ENCODE data around the gene PLA2G3. TPM values are rescaled to one million over a fixed set of nuclear protein-coding genes. Genes with fewer than 3 reads are reported as not detected.

PLA2G3 gene
- total and polyA plus RNA-seq, 2 of the 13 experiments (the other 11 are each of a cell fraction or from before 2014, with no cell fraction given): 0.12 to 0.42 TPM

DNA sequence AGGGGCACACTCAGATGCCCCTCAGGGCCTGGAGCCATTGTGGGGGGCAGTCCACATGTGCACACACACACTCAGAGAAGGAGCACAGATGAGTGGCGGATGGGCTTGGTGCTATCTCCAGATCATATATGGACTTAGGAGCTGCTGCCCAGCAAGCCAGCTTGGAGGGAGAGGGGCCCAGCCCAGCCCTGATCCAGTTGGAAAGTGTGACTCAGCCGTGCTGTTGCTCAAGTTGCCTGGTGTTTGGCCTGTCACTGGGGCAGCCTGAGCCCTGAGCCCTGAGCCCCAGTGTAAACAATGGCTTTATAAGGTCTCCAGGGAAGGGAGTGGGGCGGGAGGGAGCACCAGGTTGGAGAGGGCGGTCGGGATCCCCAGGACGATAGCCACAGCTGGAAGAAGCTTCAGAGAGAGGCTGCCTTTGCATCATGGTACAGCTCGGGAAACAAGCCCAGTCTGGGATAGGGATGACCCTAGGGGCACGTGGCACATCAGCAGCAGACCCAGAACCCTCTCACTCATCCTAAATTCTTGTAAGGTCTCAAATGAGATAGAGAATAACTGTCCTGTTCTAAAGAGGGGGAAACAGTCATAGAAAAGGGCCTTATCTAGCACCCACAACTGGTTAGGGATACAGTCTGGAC, 37.7 kb downstream of the PLA2G3 start (continued):
- TF ChIP-seq GABPA (IDR thresholded peaks at IDR 0.05; ENCODE audit: low read depth, low read length) (no peak), GABPA (CRISPR knock-in tag; IDR thresholded peaks at IDR 0.05; ENCODE audit: low read depth) (no peak), ZEB1 (IDR thresholded peaks at IDR 0.05; ENCODE audit: insufficient replicate concordance, low read depth) (no peak), TBX2 (CRISPR knock-in tag; IDR thresholded peaks at IDR 0.05; ENCODE audit: borderline replicate concordance) (peak; percentile 60; the same call in 1 of the 2 replicates), FLYWCH1 (CRISPR knock-in tag; IDR thresholded peaks at IDR 0.05) (no peak), ZNF20 (CRISPR knock-in tag; IDR thresholded peaks at IDR 0.05) (no peak), ADNP (CRISPR knock-in tag; IDR thresholded peaks at IDR 0.05) (no peak), HMG20B (CRISPR knock-in tag; conservative IDR thresholded peaks at IDR 0.05) (no peak), ZNF230 (CRISPR knock-in tag; IDR thresholded peaks at IDR 0.05) (no peak), CBX5 (CRISPR knock-in tag; IDR thresholded peaks at IDR 0.05; ENCODE audit: borderline replicate concordance) (peak; percentile 46; the same call in 1 of the 2 replicates), REXO4 (CRISPR knock-in tag; IDR thresholded peaks at IDR 0.05; ENCODE audit: borderline replicate concordance) (no peak), BRD4 (CRISPR knock-in tag; IDR thresholded peaks at IDR 0.05) (no peak), EP300 (IDR thresholded peaks at IDR 0.05; ENCODE audit: low read depth in 2 of 2, low read length in 2 of 2) (peak; percentile 55 to 83; a peak in 3 of 4 replicates), EP300 (CRISPR knock-in tag; IDR thresholded peaks at IDR 0.05; ENCODE audit: borderline replicate concordance) (no peak; the same call in 1 of the 2 replicates), AKAP8 (CRISPR knock-in tag; IDR thresholded peaks at IDR 0.05) (no peak), PITX1 (CRISPR knock-in tag; IDR thresholded peaks at IDR 0.05) (peak; percentile 62; the same call in 1 of the 2 replicates), ZFYVE20 (CRISPR knock-in tag; IDR thresholded peaks at IDR 0.05; ENCODE audit: borderline replicate concordance, low read depth) (no peak)
- TF ChIP-seq, protein P1, sequence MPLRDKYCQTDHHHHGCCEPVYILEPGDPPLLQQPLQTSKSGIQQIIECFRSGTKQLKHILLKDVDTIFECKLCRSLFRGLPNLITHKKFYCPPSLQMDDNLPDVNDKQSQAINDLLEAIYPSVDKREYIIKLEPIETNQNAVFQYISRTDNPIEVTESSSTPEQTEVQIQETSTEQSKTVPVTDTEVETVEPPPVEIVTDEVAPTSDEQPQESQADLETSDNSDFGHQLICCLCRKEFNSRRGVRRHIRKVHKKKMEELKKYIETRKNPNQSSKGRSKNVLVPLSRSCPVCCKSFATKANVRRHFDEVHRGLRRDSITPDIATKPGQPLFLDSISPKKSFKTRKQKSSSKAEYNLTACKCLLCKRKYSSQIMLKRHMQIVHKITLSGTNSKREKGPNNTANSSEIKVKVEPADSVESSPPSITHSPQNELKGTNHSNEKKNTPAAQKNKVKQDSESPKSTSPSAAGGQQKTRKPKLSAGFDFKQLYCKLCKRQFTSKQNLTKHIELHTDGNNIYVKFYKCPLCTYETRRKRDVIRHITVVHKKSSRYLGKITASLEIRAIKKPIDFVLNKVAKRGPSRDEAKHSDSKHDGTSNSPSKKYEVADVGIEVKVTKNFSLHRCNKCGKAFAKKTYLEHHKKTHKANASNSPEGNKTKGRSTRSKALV (CRISPR knock-in tag; IDR thresholded peaks at IDR 0.05): no peak
- TF ChIP-seq, protein P2, sequence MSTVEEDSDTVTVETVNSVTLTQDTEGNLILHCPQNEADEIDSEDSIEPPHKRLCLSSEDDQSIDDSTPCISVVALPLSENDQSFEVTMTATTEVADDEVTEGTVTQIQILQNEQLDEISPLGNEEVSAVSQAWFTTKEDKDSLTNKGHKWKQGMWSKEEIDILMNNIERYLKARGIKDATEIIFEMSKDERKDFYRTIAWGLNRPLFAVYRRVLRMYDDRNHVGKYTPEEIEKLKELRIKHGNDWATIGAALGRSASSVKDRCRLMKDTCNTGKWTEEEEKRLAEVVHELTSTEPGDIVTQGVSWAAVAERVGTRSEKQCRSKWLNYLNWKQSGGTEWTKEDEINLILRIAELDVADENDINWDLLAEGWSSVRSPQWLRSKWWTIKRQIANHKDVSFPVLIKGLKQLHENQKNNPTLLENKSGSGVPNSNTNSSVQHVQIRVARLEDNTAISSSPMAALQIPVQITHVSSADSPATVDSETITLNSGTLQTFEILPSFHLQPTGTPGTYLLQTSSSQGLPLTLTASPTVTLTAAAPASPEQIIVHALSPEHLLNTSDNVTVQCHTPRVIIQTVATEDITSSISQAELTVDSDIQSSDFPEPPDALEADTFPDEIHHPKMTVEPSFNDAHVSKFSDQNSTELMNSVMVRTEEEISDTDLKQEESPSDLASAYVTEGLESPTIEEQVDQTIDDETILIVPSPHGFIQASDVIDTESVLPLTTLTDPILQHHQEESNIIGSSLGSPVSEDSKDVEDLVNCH (CRISPR knock-in tag; IDR thresholded peaks at IDR 0.05): no peak
- TF ChIP-seq, protein P3, sequence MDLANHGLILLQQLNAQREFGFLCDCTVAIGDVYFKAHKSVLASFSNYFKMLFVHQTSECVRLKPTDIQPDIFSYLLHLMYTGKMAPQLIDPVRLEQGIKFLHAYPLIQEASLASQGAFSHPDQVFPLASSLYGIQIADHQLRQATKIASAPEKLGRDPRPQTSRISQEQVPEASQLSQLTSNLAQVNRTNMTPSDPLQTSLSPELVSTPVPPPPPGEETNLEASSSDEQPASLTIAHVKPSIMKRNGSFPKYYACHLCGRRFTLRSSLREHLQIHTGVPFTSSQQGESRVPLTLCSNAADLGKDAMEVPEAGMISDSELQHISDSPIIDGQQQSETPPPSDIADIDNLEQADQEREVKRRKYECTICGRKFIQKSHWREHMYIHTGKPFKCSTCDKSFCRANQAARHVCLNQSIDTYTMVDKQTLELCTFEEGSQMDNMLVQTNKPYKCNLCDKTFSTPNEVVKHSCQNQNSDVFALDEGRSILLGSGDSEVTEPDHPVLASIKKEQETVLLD (CRISPR knock-in tag; IDR thresholded peaks at IDR 0.05; ENCODE audit: low read depth): no peak
- TF ChIP-seq, protein P4, sequence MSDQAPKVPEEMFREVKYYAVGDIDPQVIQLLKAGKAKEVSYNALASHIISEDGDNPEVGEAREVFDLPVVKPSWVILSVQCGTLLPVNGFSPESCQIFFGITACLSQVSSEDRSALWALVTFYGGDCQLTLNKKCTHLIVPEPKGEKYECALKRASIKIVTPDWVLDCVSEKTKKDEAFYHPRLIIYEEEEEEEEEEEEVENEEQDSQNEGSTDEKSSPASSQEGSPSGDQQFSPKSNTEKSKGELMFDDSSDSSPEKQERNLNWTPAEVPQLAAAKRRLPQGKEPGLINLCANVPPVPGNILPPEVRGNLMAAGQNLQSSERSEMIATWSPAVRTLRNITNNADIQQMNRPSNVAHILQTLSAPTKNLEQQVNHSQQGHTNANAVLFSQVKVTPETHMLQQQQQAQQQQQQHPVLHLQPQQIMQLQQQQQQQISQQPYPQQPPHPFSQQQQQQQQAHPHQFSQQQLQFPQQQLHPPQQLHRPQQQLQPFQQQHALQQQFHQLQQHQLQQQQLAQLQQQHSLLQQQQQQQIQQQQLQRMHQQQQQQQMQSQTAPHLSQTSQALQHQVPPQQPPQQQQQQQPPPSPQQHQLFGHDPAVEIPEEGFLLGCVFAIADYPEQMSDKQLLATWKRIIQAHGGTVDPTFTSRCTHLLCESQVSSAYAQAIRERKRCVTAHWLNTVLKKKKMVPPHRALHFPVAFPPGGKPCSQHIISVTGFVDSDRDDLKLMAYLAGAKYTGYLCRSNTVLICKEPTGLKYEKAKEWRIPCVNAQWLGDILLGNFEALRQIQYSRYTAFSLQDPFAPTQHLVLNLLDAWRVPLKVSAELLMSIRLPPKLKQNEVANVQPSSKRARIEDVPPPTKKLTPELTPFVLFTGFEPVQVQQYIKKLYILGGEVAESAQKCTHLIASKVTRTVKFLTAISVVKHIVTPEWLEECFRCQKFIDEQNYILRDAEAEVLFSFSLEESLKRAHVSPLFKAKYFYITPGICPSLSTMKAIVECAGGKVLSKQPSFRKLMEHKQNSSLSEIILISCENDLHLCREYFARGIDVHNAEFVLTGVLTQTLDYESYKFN (CRISPR knock-in tag; conservative IDR thresholded peaks at IDR 0.05): peak; percentile 70
